A549 (cell line): ENCODE data around the gene SOX6. TPM values are rescaled to one million over a fixed set of nuclear protein-coding genes. Genes with fewer than 3 reads are reported as not detected.

ENCODE experiments used
- ATAC-seq, 2 experiments: fragments of 200-7000 bp in 1 of 2; fragments of >200 bp in 1 of 2; cut with Nextera tagmentation in 1 of 2; cut with Tn5 transposase in 1 of 2; 3 replicates each; pipeline versions ENCODE4 v1.8.0 to v1.9.1; 2018 to 2020; ENCODE audit warnings: mild to moderate bottlenecking in 1 of 2, moderate library complexity in 1 of 2
- CTCF ChIA-PET: fragments of 300-600 bp; sonication (Branson Sonifier 250); formaldehyde crosslinking; extraction: SDS; loops from one replicate; lab custom pipeline; 2021; ENCODE audit warnings: antibody characterized with exemption, inconsistent platforms; lab: Yijun Ruan, JAX
- POLR2A ChIA-PET: fragments of 350-600 bp; formaldehyde crosslinking; extraction: SDS; loops from one replicate; lab custom pipeline; 2021; ENCODE audit warnings: antibody characterized with exemption, inconsistent platforms; lab: Yijun Ruan, JAX
- DNase-seq, 2 experiments: peaks; one replicate each; pipeline versions ENCODE4 v3.0.0 to v3.0.0-alpha.2; 2011 to 2016; ENCODE audit warnings: low read depth in 1 of 2, low spot score in 1 of 2
- FAIRE-seq: peaks from 2 replicates; lab custom pipeline; 2011; peaks lifted over from hg19 to GRCh38; lab: Jason Lieb, UNC
- H3K27ac ChIP-seq, 2 experiments: fragments of >200 bp; sonication (Bioruptor Twin); formaldehyde crosslinking; 3 replicates each; pipeline ENCODE4 v1.5.1; 2016 to 2017
- H3K4me1 ChIP-seq: fragments of >200 bp; sonication (Bioruptor Twin); formaldehyde crosslinking; 3 replicates; pipeline ENCODE4 v1.6.1; 2016
- H3K4me2 ChIP-seq: fragments of >200 bp; sonication (Bioruptor Twin); formaldehyde crosslinking; 3 replicates; pipeline ENCODE4 v1.6.1; 2016
- H3K4me3 ChIP-seq: fragments of >200 bp; sonication (Bioruptor Twin); formaldehyde crosslinking; 3 replicates; pipeline ENCODE4 v1.5.1; 2016
- H3K9me3 ChIP-seq: fragments of >200 bp; sonication (Bioruptor Twin); formaldehyde crosslinking; 3 replicates; pipeline ENCODE4 v1.6.1; 2016
- ATOH8 ChIP-seq: fragments of 250-450 bp; sonication (Bioruptor Pico); IDR thresholded peaks from 2 replicates; pipeline ENCODE4 v1.5.0; 2020; ENCODE audit warnings: low read depth, mild to moderate bottlenecking, moderate library complexity
- CHD2 ChIP-seq: fragments of 150-350 bp; IDR thresholded peaks from 2 replicates; pipeline ENCODE4 v1.6.1; 2014; ENCODE audit warnings: low read length; ENCODE audit not compliant: partially characterized antibody
- CHD4 ChIP-seq: fragments of 200-600 bp; sonication (generic); IDR thresholded peaks from 2 replicates; pipeline ENCODE4 v1.6.1; 2016; ENCODE audit warnings: antibody characterized with exemption, mild to moderate bottlenecking, borderline replicate concordance
- E2F6 ChIP-seq: IDR thresholded peaks from 2 replicates; pipeline ENCODE4 v1.6.1; 2012; ENCODE audit warnings: low read depth, borderline replicate concordance
- EHF ChIP-seq: fragments of 250-450 bp; sonication (Bioruptor Pico); IDR thresholded peaks from 2 replicates; pipeline ENCODE4 v1.5.0; 2020; ENCODE audit warnings: mild to moderate bottlenecking
- EHMT2 ChIP-seq: fragments of 200-600 bp; sonication (generic); IDR thresholded peaks from 2 replicates; pipeline ENCODE4 v1.6.1; 2016; ENCODE audit warnings: antibody characterized with exemption, low read depth, mild to moderate bottlenecking, moderate library complexity
- EP300 ChIP-seq, 2 experiments: fragments of >200 bp; sonication (Bioruptor Twin); formaldehyde crosslinking; IDR thresholded peaks; 2 replicates in 1 of 2; 3 replicates in 1 of 2; pipeline ENCODE4 v1.6.1; 2016 to 2017
- HOXB13 ChIP-seq: fragments of 250-450 bp; sonication (Bioruptor Pico); IDR thresholded peaks from 2 replicates; pipeline ENCODE4 v1.5.0; 2020; ENCODE audit warnings: low read depth, mild to moderate bottlenecking, moderate library complexity
- JUNB ChIP-seq: fragments of >200 bp; sonication (Bioruptor Twin); formaldehyde crosslinking; IDR thresholded peaks from 2 replicates; pipeline ENCODE4 v1.6.1; 2016
- KDM5A ChIP-seq: fragments of 200-600 bp; sonication (generic); IDR thresholded peaks from 2 replicates; pipeline ENCODE4 v1.6.1; 2016; ENCODE audit warnings: antibody characterized with exemption, mild to moderate bottlenecking
- MAX ChIP-seq: IDR thresholded peaks from 2 replicates; pipeline ENCODE4 v1.6.1; 2012
- MAZ ChIP-seq: fragments of 150-350 bp; IDR thresholded peaks from 2 replicates; pipeline ENCODE4 v1.6.1; 2014; ENCODE audit warnings: antibody characterized with exemption, low read depth, low read length, borderline replicate concordance
- NFE2L2 ChIP-seq: fragments of 150-350 bp; conservative IDR thresholded peaks from 2 replicates; pipeline ENCODE4 v1.6.1; 2014; ENCODE audit warnings: low read length
- PBX3 ChIP-seq: IDR thresholded peaks from 2 replicates; pipeline ENCODE4 v1.6.1; 2012
- POLR2AphosphoS2 ChIP-seq: conservative IDR thresholded peaks from 2 replicates; pipeline ENCODE4 v1.6.1; 2012; ENCODE audit warnings: low read length, improper control_type of control experiment, inconsistent platforms
- REST ChIP-seq: fragments of 200-600 bp; sonication (generic); IDR thresholded peaks from 2 replicates; pipeline ENCODE4 v1.6.1; 2016; ENCODE audit warnings: antibody characterized with exemption, mild to moderate bottlenecking, moderate library complexity
- RNF2 ChIP-seq: fragments of 200-600 bp; sonication (generic); IDR thresholded peaks from 2 replicates; pipeline ENCODE4 v1.6.1; 2016; ENCODE audit warnings: low read depth, mild to moderate bottlenecking, antibody characterized with exemption, moderate library complexity, borderline replicate concordance
- SREBF2 ChIP-seq: fragments of 450-650 bp; IDR thresholded peaks from 2 replicates; pipeline ENCODE4 v1.6.1; 2014; ENCODE audit warnings: mild to moderate bottlenecking, moderate library complexity
- TP53 ChIP-seq: fragments of 250-450 bp; sonication (Bioruptor Pico); IDR thresholded peaks from 2 replicates; pipeline ENCODE4 v1.5.0; 2021; ENCODE audit warnings: mild to moderate bottlenecking, moderate library complexity
- WGBS: methylation state at CpG from one replicate; pipeline ENCODE4 v1.1.6; 2017; ENCODE audit errors: missing lambda C conversion rate; 5-methylcytosine and 5-hydroxymethylcytosine counted together
- polyA plus RNA-seq, 4 experiments: library from polyadenylated mRNA; depleted of rRNA in 3 of 4; stranded (reverse); fragments of >200 nt; fragmentation: RNase III in 1 of 4; extraction: RNeasy Plus Mini Kit Qiagen cat#74134 plus additional on column Dnase treatment in 1 of 4; gene quantifications; 2 replicates in 3 of 4; 3 replicates in 1 of 4; pipeline ENCODE4 v1.2.3, GENCODE V29; 2011 to 2017

Gene SOX6
- polyA plus RNA-seq, 2 of the 4 experiments (the other 2 are of a cell fraction) = 0.18 TPM; not detected in 1

GRCh38 chr11:16167706-16168487 lies 188.4 kb downstream of the SOX6 start:
- 94% methylated on average over 3 of the region's 3 CpGs for WGBS
- Histone ChIP-seq H3K4me1 (peaks cover 19% of the 10 kb centered on the region), H3K9me3 (no peaks in the 10 kb centered on the region), H3K27ac (no peak overlapping the region), H3K4me3 (no peak overlapping the region), H3K4me2 (no peak overlapping the region)
- FAIRE-seq (no peak), DNase-seq (no peak), ATAC-seq (no peak)
- ChIA-PET POLR2A (no interaction called here), CTCF (interaction anchor here (0.6 kb wide), 1 partner anchor 1121 kb away, joined by 4 read pairs; no protein-coding TSS in a partner anchor)
- TF ChIP-seq POLR2AphosphoS2 (no peak), SREBF2 (no peak), EHF (CRISPR knock-in tag) (no peak)

DNA sequence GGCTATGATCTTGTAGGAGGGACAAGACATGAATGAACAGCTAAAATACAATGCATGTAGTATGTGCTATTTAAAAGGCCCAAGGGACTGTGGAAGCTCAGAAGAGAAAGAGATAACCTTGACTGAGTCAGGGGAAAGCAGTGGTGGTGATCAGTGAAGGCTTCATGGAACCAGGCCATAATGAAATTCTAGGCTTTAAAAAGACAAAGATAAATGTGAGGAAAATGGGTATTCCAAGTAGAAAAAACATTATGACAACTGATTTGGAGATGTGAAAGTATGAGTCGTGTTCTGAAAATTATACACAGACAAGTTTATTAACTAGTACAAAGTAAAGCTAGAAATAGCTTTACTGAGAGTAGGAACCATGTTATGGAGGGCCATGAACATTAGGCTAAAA lies 189.8 kb downstream of the SOX6 start:
- Histone ChIP-seq H3K27ac (no peak overlapping the region), H3K4me2 (no peak overlapping the region), H3K9me3 (no peaks in the 10 kb centered on the region), H3K4me3 (no peak overlapping the region), H3K4me1 (peaks cover 19% of the 10 kb centered on the region)
- TF ChIP-seq ATOH8 (no peak), TP53 (CRISPR knock-in tag) (no peak), E2F6 (no peak), EHMT2 (no peak), NFE2L2 (no peak), JUNB (no peak)
- DNase-seq (no peak), FAIRE-seq (no peak), ATAC-seq (no peak)
- 53% methylated on average over 1 of the region's 1 CpG for WGBS
- ChIA-PET CTCF (no interaction called here), POLR2A (no interaction called here)

DNA sequence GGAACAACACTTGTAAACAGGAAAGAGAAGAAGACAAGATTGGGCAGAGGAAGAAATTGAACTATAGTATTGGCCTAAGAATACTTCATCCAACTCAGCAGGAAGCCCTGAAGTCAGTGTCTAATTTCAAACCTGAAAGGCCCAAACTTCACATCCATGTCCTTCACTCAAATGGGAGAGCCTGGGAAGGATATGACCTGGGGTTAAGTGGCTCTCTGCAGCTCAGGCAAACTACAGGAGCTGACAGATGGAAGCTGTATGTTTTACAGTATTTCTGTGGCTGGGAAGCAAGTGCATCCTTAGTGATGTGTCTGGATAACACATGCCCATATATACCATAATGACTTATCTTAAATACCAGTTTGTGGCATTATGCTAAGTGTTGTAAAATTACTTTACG lies 196.2 kb downstream of the SOX6 start:
- Histone ChIP-seq H3K9me3 (no peaks in the 10 kb centered on the region), H3K4me1 (peaks cover 42% of the 10 kb centered on the region), H3K4me3 (no peak overlapping the region), H3K4me2 (no peak overlapping the region), H3K27ac (no peak overlapping the region)
- CTCF ChIA-PET = interaction anchor here (0.9 kb wide), 1 partner anchor 13 kb away, joined by 3 read pairs; no protein-coding TSS in a partner anchor
- FAIRE-seq = no peak
- POLR2A ChIA-PET = no interaction called here
- ATAC-seq = no peak
- TF ChIP-seq RNF2 (no peak), PBX3 (no peak)
- WGBS = 92% methylated on average over 1 of the region's 1 CpG
- no peak for DNase-seq

DNA sequence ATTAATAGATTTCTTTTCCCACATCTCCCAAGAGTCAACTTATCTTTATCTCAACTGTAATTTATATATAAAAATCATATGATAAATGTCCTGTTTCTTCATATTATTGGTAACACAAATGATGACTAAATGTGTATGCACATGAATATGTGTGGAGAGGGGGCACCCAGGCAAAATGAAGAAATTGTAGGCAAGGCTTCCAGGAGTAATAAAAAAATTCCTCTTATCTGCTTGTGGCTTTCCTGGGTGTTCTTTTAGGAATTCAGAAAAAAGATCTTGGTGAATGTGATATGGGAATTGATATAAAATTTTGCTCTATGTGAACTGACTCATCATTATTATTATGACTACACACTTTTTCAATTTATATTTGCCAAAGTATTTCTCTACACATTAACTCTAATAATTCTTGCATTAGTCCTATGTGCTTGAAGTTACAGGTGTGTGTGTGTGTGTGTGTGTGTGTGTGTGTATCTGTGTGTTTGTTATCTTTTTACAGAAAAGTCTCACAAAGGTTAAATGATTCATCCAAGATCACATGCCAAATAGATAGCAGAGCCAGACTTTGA lies 197.8 kb downstream of the SOX6 start:
- peaks cover 56% of the 10 kb centered on the region for H3K4me1 ChIP-seq
- DNase-seq (peak in 1 of 2 experiments; percentile 13), ATAC-seq (no peak), FAIRE-seq (peak; percentile 79)
- H3K9me3 ChIP-seq = no peaks in the 10 kb centered on the region
- H3K4me3 ChIP-seq = no peak overlapping the region
- CTCF ChIA-PET = no interaction called here
- peak overlapping the region in 1 of 2 experiments; percentile 32; a peak in 2 of 6 replicates for H3K27ac ChIP-seq
- POLR2A ChIA-PET = no interaction called here
- H3K4me2 ChIP-seq = peak overlapping the region; percentile 39
- TF ChIP-seq POLR2AphosphoS2 = no peak
- TF ChIP-seq MAX = no peak
- no peak for TF ChIP-seq PBX3
- no peak for TF ChIP-seq CHD2
- no peak for TF ChIP-seq CHD4
- no peak for TF ChIP-seq RNF2
- no peak for TF ChIP-seq KDM5A
- TF ChIP-seq EP300 (IDR thresholded peaks at IDR 0.05) = 0 out of 5 replicates have a peak, but pooled peaks of 1 of the 2 experiments have one; percentile 18
- TF ChIP-seq HOXB13 (CRISPR knock-in tag) = no peak
- TF ChIP-seq MAZ = no peak
- no peak for TF ChIP-seq REST
